ENCODE measurements around the gene CPNE8.

- TF ChIP-seq CTCF (IDR thresholded peaks at IDR 0.05) = no peak
- no peak for TF ChIP-seq POLR2A (IDR thresholded peaks at IDR 0.05)
Observed at GRCh38 chr12:38811814-38812356, 93.5 kb downstream of the CPNE8 start.
